ENCODE data around the gene GRID2IP.

Gene GRID2IP

DNA sequence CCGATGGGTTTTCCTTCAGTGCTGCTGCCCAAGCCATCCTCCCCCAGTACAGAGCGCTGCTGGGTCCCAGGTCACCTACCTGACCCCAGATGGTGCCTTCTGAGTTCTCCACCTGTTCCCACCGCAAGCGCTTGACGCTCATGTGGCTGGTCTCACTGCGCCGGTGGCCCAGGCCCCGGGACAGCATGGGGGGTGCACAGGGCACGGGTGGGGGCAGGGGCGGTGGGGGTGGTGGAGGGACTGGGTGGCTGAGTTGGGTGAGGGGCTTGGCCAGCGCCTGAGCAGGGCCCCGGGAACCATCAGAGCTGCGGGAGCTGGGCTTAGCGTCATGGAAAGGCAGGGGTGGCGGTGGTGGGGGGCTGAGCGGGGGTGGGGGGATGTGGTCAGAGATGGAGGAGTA, 43.4 kb downstream of the GRID2IP start:
- H3K27ac ChIP-seq, result no peak overlapping the region
- TF ChIP-seq ZFX (IDR thresholded peaks at IDR 0.05), result no peak
- TF ChIP-seq, protein P1, sequence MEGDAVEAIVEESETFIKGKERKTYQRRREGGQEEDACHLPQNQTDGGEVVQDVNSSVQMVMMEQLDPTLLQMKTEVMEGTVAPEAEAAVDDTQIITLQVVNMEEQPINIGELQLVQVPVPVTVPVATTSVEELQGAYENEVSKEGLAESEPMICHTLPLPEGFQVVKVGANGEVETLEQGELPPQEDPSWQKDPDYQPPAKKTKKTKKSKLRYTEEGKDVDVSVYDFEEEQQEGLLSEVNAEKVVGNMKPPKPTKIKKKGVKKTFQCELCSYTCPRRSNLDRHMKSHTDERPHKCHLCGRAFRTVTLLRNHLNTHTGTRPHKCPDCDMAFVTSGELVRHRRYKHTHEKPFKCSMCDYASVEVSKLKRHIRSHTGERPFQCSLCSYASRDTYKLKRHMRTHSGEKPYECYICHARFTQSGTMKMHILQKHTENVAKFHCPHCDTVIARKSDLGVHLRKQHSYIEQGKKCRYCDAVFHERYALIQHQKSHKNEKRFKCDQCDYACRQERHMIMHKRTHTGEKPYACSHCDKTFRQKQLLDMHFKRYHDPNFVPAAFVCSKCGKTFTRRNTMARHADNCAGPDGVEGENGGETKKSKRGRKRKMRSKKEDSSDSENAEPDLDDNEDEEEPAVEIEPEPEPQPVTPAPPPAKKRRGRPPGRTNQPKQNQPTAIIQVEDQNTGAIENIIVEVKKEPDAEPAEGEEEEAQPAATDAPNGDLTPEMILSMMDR (conservative IDR thresholded peaks at IDR 0.05), result no peak

DNA sequence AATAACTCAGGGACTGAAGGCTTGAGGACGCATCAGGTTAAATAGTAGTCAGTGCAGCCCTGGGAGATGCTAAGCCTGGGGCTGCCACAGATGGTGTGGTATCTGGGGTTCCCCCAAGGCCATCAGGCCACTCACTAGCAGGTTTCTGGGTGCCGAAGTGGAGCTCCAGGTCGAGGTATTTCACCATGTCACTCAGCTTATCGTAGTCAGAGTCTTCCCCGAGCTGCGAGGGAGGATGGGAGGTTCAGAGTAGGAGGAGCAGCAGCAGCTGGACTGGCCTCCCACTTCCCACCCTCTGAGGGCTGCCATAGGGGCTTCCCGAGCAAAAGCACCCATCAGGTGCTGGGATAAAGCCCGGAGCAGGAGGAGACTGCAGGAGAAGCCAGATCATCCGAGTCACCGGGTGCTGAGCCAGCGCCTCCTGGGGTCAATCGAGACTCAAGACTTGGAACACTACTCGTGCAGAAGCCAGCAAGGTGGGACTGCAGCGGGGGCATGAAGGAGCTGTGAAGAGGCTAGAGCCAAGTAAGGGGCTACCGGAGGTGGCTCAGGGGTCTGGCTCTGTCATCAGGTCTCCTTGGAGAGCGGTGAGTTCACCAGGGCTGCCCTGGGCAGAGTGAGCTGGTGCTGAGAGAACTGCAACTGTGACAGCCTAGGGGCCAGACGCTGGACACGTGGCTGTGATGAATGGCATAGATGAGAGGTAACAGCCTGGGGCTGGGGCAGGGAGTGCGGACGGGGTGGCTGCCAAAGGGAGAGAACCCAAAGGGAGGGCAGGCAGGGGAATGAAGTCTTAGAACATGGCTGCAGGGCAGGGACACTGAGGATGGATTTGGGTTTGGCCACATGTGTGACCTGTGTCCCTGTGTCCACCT, 45.3 kb downstream of the GRID2IP start:
- TF ChIP-seq ZFX (IDR thresholded peaks at IDR 0.05), result no peak
- TF ChIP-seq, protein P1 (conservative IDR thresholded peaks at IDR 0.05), result no peak
- H3K27ac ChIP-seq, result no peak overlapping the region

DNA sequence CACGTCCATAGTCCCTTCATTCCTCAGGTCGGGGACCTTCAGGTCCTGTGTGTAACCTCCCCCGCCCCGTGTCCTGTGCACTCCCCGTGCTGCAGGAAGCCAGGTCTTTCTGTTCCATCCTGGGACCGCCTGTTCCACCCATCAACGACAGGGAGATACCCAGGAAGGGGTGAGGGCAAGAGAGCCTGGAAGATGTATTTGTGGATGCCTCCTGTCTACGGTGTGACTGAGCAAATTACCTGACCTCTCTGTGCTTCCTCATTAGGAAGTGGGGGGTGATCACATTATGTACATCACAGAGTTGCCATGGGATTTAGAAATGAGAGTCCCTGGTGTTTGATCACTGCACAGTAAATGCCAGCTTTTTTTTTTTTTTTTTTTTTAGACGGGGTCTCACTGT, 46.3 kb downstream of the GRID2IP start:
- H3K27ac ChIP-seq, result peak overlapping the region; percentile 69

DNA sequence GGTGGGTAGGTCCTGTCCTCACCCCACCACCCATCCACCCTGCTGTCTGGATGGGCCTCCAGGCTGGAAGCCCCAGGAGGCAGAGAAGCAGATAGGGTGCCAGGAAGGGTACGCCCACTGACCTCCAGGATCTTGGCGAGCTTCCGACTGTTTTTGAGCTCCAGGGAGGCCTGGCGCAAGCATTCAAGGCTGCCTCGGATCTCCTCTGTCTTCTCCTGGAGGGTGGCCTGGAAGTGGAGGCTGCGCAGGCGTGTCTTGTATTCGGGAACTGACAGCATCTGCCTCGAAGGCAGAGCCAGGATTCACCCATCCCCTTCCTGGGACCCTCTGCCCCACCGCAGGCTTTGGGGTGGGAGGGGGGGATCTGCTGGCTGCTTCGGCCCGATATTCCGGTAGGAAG, 48.4 kb downstream of the GRID2IP start:
- TF ChIP-seq, protein P1 (conservative IDR thresholded peaks at IDR 0.05), result no peak
- no peak for TF ChIP-seq ZFX (IDR thresholded peaks at IDR 0.05)
- H3K27ac ChIP-seq, result peak overlapping the region; percentile 69

More for the DNA sequence above, 46.3 kb downstream of the GRID2IP start:
- no peak for TF ChIP-seq ZFX (IDR thresholded peaks at IDR 0.05)
- TF ChIP-seq, protein P1 (conservative IDR thresholded peaks at IDR 0.05), result no peak

DNA sequence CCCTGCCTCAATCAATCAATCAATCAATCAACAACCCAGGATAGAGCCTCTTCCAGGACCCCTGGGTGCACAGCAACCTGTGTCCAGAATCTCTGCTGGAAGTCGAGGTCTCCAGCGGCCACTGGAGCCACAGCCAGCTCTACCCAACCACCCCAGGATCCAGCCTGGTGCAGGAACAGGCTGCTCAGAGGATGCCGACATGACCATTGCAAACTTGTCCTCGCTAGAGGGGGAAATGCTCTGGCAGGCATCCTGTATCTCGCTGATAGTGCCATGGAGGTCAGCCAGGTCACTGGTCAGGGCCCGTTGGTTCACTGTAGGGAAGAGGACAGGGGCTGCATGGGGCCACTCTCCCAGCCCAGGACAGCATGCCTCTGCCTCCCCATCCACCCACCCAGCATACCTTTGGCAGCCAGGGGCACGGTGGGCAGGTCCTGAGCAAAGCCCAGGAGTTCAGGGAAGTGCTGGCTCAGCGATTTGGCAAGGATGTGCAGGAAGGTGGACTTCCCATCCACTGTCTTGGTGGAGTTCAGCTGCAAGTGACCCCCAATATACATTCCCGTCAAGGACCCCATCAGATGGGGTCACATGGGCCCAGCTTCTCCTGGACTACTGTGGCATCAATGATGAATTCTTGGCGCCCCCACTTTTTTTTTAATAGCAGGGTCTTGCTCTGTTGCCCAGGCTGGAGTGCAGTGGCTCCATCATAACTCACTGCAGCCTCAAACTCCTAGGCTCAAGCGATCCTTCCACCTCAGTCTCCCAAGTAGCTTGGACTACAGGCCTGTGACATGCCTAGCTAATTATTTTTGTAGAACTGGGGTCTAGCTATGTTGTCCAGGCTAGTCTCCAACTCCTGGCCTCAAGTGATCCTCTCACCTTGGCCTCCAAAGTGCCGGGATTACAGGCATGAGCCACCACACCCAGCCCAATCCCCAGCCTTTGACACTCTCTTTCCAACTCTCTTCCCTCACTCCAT, 49.4 kb downstream of the GRID2IP start:
- TF ChIP-seq, protein P1 (conservative IDR thresholded peaks at IDR 0.05), result no peak
- TF ChIP-seq ZFX (IDR thresholded peaks at IDR 0.05), result no peak
- H3K27ac ChIP-seq, result no peak overlapping the region

DNA sequence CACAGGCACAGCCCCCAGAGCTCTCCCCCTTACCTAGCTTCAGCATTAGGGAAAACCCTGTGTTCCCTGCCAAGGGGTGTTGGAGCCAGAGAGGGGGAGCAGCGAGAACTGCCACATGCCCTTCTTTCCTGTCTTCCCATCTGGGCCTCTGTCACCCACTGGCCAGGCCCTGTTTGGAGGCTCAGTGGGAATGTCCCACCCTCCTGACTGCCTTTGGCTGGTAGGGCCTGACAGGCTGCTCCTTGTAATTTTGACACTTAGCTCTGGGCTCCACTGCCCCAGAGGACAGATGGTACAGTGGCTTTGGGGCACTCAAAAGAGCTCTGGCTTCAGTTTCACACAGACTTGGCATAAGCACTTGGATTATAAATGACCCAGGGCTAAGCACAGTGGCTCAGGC, 50.6 kb downstream of the GRID2IP start:
- no peak overlapping the region for H3K27ac ChIP-seq
- TF ChIP-seq, protein P1 (conservative IDR thresholded peaks at IDR 0.05), result no peak
- TF ChIP-seq ZFX (IDR thresholded peaks at IDR 0.05), result no peak

Data from C4-2B (cell line).